KMS-11 (cell line): ENCODE measurements around the gene DSCAML1.

Experiments
- H2AFZ ChIP-seq: fragments of 200-600 bp; sonication (generic); 2 replicates; pipeline ENCODE4 v1.6.1; 2016; ENCODE audit warnings: antibody characterized with exemption, mixed run types, low read depth
- H3K27ac ChIP-seq: fragments of 200-600 bp; sonication (generic); 2 replicates; pipeline ENCODE4 v1.6.1; 2016; ENCODE audit warnings: mild to moderate bottlenecking, mixed run types
- H3K27me3 ChIP-seq: fragments of 200-600 bp; sonication (generic); 2 replicates; pipeline ENCODE4 v1.6.1; 2017; ENCODE audit warnings: mild to moderate bottlenecking, low read depth, mixed run types, moderate library complexity; ENCODE audit not compliant: insufficient read depth
- H3K36me3 ChIP-seq: fragments of 200-600 bp; sonication (generic); 2 replicates; pipeline ENCODE4 v1.6.1; 2017; ENCODE audit warnings: mild to moderate bottlenecking, mixed run types; ENCODE audit not compliant: insufficient read depth
- H3K4me1 ChIP-seq: fragments of 200-600 bp; sonication (generic); 2 replicates; pipeline ENCODE4 v1.6.1; 2016; ENCODE audit warnings: mild to moderate bottlenecking, low read depth, mixed run types; ENCODE audit not compliant: poor library complexity, severe bottlenecking
- H3K4me2 ChIP-seq: fragments of 200-600 bp; sonication (generic); 2 replicates; pipeline ENCODE4 v1.7.0; 2016; ENCODE audit warnings: mild to moderate bottlenecking, mixed run types
- H3K4me3 ChIP-seq: fragments of 200-600 bp; sonication (generic); IDR thresholded peaks from 2 replicates; pipeline ENCODE4 v1.6.1; 2017; ENCODE audit warnings: low read depth, low read length, mixed read lengths; ENCODE audit not compliant: insufficient read depth
- H3K79me2 ChIP-seq: fragments of 200-600 bp; sonication (generic); 2 replicates; pipeline ENCODE4 v1.6.1; 2016; ENCODE audit warnings: low read depth, mixed run types; ENCODE audit not compliant: insufficient read depth
- H3K9ac ChIP-seq: fragments of 200-600 bp; sonication (generic); 2 replicates; pipeline ENCODE4 v1.6.1; 2016; ENCODE audit warnings: mild to moderate bottlenecking, mixed run types
- H4K20me1 ChIP-seq: fragments of 200-600 bp; sonication (generic); 2 replicates; pipeline ENCODE4 v1.6.1; 2016; ENCODE audit warnings: mild to moderate bottlenecking, mixed run types; ENCODE audit not compliant: insufficient read depth
- CTCF ChIP-seq: fragments of 200-600 bp; sonication (generic); conservative IDR thresholded peaks from 2 replicates; pipeline ENCODE4 v1.6.1; 2017; ENCODE audit warnings: low read depth, mild to moderate bottlenecking, antibody characterized with exemption, low read length, moderate library complexity, mixed read lengths

The DSCAML1 gene

GRCh38 chr11:117748771-117749540, 48.1 kb downstream of the DSCAML1 start:
- no peak for TF ChIP-seq CTCF
- H3K4me3 ChIP-seq = no peak overlapping the region
- H3K36me3 ChIP-seq = no peaks in the 10 kb centered on the region
- H3K79me2 ChIP-seq = no peaks in the 10 kb centered on the region
- no peak overlapping the region for H3K4me2 ChIP-seq
- H3K27ac ChIP-seq = no peak overlapping the region
- no peak overlapping the region for H2AFZ ChIP-seq
- H3K4me1 ChIP-seq = no peaks in the 10 kb centered on the region
- H4K20me1 ChIP-seq = no peaks in the 10 kb centered on the region
- no peak overlapping the region for H3K9ac ChIP-seq
- no peaks in the 10 kb centered on the region for H3K27me3 ChIP-seq

GRCh38 chr11:117747892-117748291, 49.1 kb downstream of the DSCAML1 start:
- H4K20me1 ChIP-seq = no peaks in the 10 kb centered on the region
- no peak overlapping the region for H2AFZ ChIP-seq
- no peak overlapping the region for H3K9ac ChIP-seq
- no peaks in the 10 kb centered on the region for H3K27me3 ChIP-seq
- H3K36me3 ChIP-seq = no peaks in the 10 kb centered on the region
- H3K4me3 ChIP-seq = no peak overlapping the region
- H3K4me1 ChIP-seq = no peaks in the 10 kb centered on the region
- H3K79me2 ChIP-seq = no peaks in the 10 kb centered on the region
- no peak overlapping the region for H3K27ac ChIP-seq
- TF ChIP-seq CTCF = no peak
- no peak overlapping the region for H3K4me2 ChIP-seq

DNA sequence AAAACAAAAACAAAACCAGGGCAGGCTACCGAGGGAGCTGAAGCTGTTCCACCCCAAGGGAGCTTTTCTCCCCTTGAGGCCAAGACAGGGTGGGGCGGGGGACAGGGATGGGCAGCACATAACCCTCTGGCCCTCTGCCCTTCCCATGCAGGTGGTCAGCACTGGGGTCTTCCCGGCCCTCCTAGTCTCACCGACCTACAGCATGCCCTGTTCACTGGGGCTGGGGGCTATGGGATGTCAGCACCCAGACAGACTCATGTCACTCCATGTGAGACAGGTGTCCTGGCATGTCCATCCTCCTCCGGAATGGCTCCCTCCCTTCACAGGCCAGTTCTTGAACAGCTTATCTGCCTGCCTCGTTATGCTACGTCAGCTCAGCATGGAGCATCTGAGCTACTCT, 51.7 kb downstream of the DSCAML1 start:
- no peak overlapping the region for H3K4me2 ChIP-seq
- H3K27ac ChIP-seq = no peak overlapping the region
- no peaks in the 10 kb centered on the region for H3K4me1 ChIP-seq
- H2AFZ ChIP-seq = no peak overlapping the region
- no peaks in the 10 kb centered on the region for H3K36me3 ChIP-seq
- no peak overlapping the region for H3K4me3 ChIP-seq
- H3K9ac ChIP-seq = no peak overlapping the region
- H3K79me2 ChIP-seq = no peaks in the 10 kb centered on the region
- no peak for TF ChIP-seq CTCF
- H3K27me3 ChIP-seq = no peaks in the 10 kb centered on the region
- no peaks in the 10 kb centered on the region for H4K20me1 ChIP-seq

DNA sequence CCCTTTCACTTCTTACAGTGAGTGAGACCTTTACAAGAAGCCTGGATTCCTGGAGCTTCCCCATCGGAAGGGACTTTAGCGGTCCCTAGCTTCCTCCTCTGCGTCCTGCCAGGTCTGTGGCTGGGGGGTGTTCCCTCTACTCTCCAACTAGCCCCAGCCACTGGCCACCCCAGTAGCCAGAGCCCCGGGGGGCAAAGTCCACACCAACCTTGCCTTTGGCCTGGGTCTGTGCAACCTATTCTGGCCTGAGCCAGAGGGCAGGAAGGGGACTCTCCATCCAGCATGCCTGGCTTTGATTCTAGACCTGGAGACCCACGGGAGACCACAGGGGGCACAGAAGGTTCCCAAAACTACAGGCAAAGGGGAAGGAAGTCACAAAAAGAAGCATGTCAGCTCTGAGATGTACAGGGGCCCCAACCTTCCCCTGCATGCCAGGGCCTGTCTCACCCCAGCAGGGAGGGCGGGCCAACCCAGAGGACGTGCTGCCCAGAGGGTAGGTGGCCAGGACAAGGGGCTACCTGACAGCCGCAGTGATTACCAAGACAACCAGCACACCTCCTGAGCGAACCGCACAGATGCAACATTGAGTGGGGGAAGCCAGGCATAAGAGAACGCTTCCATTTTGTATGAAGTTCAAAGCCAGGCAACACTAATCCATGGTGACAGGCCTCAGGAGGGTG, 52.4 kb downstream of the DSCAML1 start:
- TF ChIP-seq CTCF = no peak
- no peak overlapping the region for H3K9ac ChIP-seq
- no peak overlapping the region for H3K4me2 ChIP-seq
- no peak overlapping the region for H3K27ac ChIP-seq
- no peak overlapping the region for H3K4me3 ChIP-seq
- H3K36me3 ChIP-seq = no peaks in the 10 kb centered on the region
- H3K4me1 ChIP-seq = peaks cover 3% of the 10 kb centered on the region
- no peak overlapping the region for H2AFZ ChIP-seq
- no peaks in the 10 kb centered on the region for H4K20me1 ChIP-seq
- H3K79me2 ChIP-seq = no peaks in the 10 kb centered on the region
- H3K27me3 ChIP-seq = no peaks in the 10 kb centered on the region
